ENCODE data around the gene LSM7. TPM values are rescaled to one million over a fixed set of nuclear protein-coding genes. Genes with fewer than 3 reads are reported as not detected.

The LSM7 gene
- total RNA-seq, 1 experiment from 2014 or later: 282 TPM

DNA sequence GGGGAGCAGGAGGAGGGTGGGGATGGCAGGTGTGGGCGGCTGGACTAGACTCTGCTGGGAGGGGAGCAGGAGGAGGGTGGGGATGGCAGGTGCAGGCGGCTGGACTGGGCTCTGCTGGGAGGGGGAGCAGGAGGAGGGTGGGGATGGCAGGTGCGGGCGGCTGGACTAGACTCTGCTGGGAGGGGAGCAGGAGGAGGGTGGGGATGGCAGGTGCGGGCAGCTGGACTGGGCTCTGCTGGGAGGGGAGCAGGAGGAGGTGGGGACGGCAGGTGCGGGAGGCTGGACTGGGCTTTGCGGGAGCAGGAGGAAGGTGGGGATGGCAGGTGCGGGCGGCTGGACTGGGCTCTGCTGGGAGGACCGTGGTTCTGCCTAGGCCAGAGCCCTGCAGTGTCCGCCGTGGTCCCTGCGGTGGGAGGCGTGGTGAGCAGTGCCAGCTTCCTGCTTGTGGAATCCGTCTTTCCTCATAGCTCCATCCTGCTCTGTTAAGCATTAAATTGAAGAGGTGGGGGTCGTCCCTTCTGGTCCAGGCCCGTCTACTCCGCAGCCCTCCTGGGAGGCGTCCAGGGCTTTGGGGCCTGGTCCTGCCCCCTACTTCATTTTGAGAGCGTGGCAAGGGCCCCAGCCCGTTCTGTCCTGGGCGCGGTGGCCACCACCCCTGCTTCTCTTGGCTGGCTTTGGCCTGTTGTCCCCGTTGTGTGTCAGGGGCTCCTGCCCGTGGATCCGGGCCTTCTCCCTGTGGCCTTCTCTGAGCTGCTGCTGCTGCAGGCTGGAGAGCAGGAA is 4.8 kb upstream of the LSM7 start:
- no peak for ATAC-seq
- Histone ChIP-seq H3K4me2 (ENCODE audit: low read length) (no peak overlapping the region), H3K79me2 (ENCODE audit: low read length) (peaks cover 48% of the 10 kb centered on the region), H3K9me3 (ENCODE audit: low read length) (no peaks in the 10 kb centered on the region), H3K9ac (ENCODE audit: low read length) (no peak overlapping the region), H3K9me2 (replicated peaks; ENCODE audit: low read length) (no peaks in the 10 kb centered on the region), H3K4me1 (ENCODE audit: insufficient read depth, low read length) (peaks cover 7% of the 10 kb centered on the region), H3F3A (ENCODE audit: low read length, unreplicated experiment) (no peaks in the 10 kb centered on the region), H3K27me3 (ENCODE audit: low read length) (no peaks in the 10 kb centered on the region), H4K20me1 (ENCODE audit: low read length) (no peaks in the 10 kb centered on the region), H3K36me3 (ENCODE audit: low read depth, low read length) (no peaks in the 10 kb centered on the region), H2AFZ (ENCODE audit: low read length) (no peak overlapping the region), H3K27ac (ENCODE audit: low read length) (no peak overlapping the region), H3K4me3 (ENCODE audit: low read length) (no peak overlapping the region)
- no peak for TF ChIP-seq EZH2 (IDR thresholded peaks at IDR 0.05; ENCODE audit: low read length, unreplicated experiment)
- CTCF ChIA-PET: no interaction called here
- no TSS peak for BruUV-seq (replicated peaks)
- intact Hi-C loops (cut with micrococcal nuclease): no loop called here
- POLR2A ChIA-PET (ENCODE audit: unreplicated experiment): no interaction called here
- DNase-seq: no peak

DNA sequence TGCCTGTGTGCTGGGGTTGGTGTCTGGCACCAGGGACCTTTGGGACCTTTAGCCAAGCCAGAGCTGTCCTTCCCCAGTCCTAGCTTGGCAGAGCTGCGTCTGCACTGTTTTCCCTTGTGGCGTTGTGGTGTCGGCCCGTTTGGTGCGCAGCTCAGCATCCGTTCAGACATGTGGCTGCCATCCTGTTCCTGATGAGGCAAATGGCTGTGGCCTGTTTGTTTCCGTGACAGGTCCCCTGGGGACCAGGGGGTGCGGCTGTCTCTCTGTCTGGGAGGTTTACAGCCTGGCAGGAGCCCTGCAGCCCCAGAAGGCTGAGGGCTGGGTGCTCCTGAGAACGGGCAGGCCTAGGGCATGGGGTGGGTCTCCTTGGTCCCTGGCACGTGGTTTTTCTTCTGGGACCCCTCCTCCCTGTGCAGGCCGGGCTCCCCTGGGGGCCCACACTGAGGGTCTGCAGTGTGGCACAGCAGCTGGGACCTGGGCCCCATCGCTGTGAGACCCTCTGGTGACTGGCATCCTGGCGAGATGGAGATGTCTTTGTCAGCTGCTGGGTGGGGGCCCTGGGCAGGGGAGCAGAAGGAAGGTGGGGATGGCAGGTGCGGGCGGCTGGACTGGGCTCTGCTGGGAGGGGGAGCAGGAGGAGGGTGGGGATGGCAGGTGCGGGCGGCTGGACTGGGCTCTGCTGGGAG is 4.1 kb upstream of the LSM7 start:
- Histone ChIP-seq H3K4me2 (ENCODE audit: low read length) (no peak overlapping the region), H3K79me2 (ENCODE audit: low read length) (peaks cover 55% of the 10 kb centered on the region), H3K9ac (ENCODE audit: low read length) (no peak overlapping the region), H3K27ac (ENCODE audit: low read length) (no peak overlapping the region), H4K20me1 (ENCODE audit: low read length) (no peaks in the 10 kb centered on the region), H3K4me1 (ENCODE audit: insufficient read depth, low read length) (peaks cover 7% of the 10 kb centered on the region), H3K9me2 (replicated peaks; ENCODE audit: low read length) (no peaks in the 10 kb centered on the region), H3K36me3 (ENCODE audit: low read depth, low read length) (no peaks in the 10 kb centered on the region), H3K9me3 (ENCODE audit: low read length) (no peaks in the 10 kb centered on the region), H3F3A (ENCODE audit: low read length, unreplicated experiment) (no peaks in the 10 kb centered on the region), H3K4me3 (ENCODE audit: low read length) (no peak overlapping the region), H3K27me3 (ENCODE audit: low read length) (no peaks in the 10 kb centered on the region), H2AFZ (ENCODE audit: low read length) (no peak overlapping the region)
- DNase-seq: no peak
- TF ChIP-seq, protein P1, sequence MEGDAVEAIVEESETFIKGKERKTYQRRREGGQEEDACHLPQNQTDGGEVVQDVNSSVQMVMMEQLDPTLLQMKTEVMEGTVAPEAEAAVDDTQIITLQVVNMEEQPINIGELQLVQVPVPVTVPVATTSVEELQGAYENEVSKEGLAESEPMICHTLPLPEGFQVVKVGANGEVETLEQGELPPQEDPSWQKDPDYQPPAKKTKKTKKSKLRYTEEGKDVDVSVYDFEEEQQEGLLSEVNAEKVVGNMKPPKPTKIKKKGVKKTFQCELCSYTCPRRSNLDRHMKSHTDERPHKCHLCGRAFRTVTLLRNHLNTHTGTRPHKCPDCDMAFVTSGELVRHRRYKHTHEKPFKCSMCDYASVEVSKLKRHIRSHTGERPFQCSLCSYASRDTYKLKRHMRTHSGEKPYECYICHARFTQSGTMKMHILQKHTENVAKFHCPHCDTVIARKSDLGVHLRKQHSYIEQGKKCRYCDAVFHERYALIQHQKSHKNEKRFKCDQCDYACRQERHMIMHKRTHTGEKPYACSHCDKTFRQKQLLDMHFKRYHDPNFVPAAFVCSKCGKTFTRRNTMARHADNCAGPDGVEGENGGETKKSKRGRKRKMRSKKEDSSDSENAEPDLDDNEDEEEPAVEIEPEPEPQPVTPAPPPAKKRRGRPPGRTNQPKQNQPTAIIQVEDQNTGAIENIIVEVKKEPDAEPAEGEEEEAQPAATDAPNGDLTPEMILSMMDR (conservative IDR thresholded peaks at IDR 0.05; ENCODE audit: low read depth, low read length): no peak
- TF ChIP-seq EZH2phosphoT487 (IDR thresholded peaks at IDR 0.05; ENCODE audit: borderline replicate concordance, low read length) (no peak), EZH2 (IDR thresholded peaks at IDR 0.05; ENCODE audit: low read length, unreplicated experiment) (no peak)
- no TSS peak for BruUV-seq (replicated peaks)
- ATAC-seq: no peak
- intact Hi-C loops (cut with micrococcal nuclease): no loop called here
- CTCF ChIA-PET: no interaction called here
- POLR2A ChIA-PET (ENCODE audit: unreplicated experiment): no interaction called here

- no peaks in the 10 kb centered on the region for H3K36me3 ChIP-seq (ENCODE audit: low read depth, low read length)
- H3K27ac ChIP-seq (ENCODE audit: low read length): no peak overlapping the region
- intact Hi-C loops (cut with micrococcal nuclease): no loop called here
- TF ChIP-seq EZH2phosphoT487 (IDR thresholded peaks at IDR 0.05; ENCODE audit: borderline replicate concordance, low read length) (no peak), EZH2 (IDR thresholded peaks at IDR 0.05; ENCODE audit: low read length, unreplicated experiment) (no peak)
- TF ChIP-seq, protein P1 (conservative IDR thresholded peaks at IDR 0.05; ENCODE audit: low read depth, low read length): no peak
- H2AFZ ChIP-seq (ENCODE audit: low read length): no peak overlapping the region
- H3K4me3 ChIP-seq (ENCODE audit: low read length): no peak overlapping the region
- H3K9me3 ChIP-seq (ENCODE audit: low read length): no peaks in the 10 kb centered on the region
- H3K9me2 ChIP-seq (replicated peaks; ENCODE audit: low read length): no peaks in the 10 kb centered on the region
- H4K20me1 ChIP-seq (ENCODE audit: low read length): no peaks in the 10 kb centered on the region
- peaks cover 63% of the 10 kb centered on the region for H3K79me2 ChIP-seq (ENCODE audit: low read length)
- H3K4me1 ChIP-seq (ENCODE audit: insufficient read depth, low read length): peaks cover 11% of the 10 kb centered on the region
- H3K27me3 ChIP-seq (ENCODE audit: low read length): no peaks in the 10 kb centered on the region
- BruUV-seq (replicated peaks): no TSS peak
- no peak for ATAC-seq
- ChIA-PET POLR2A (ENCODE audit: unreplicated experiment) (no interaction called here), CTCF (interaction anchor here (0.5 kb wide), 1 partner anchor 70 kb away, joined by 3 read pairs; no protein-coding TSS in a partner anchor)
- no peaks in the 10 kb centered on the region for H3F3A ChIP-seq (ENCODE audit: low read length, unreplicated experiment)
- H3K9ac ChIP-seq (ENCODE audit: low read length): no peak overlapping the region
- DNase-seq: no peak
- H3K4me2 ChIP-seq (ENCODE audit: low read length): no peak overlapping the region
Observed at GRCh38 chr19:2331601-2332246, 3.3 kb upstream of the LSM7 start.

Data from PC-3 (cell line).